ENCODE measurements around the gene KCNQ1.

- no peak for TF ChIP-seq POLR2AphosphoS5 (IDR thresholded peaks at IDR 0.05; ENCODE audit: low read depth, low read length)
- TF ChIP-seq POLR2A (IDR thresholded peaks at IDR 0.05; ENCODE audit: low read depth, low read length): no peak
Observed at GRCh38 chr11:2844116-2844842, 399.5 kb downstream of the KCNQ1 start.

Measured in GM12892 (cell line).